Activated B cell treated with CpG ODN at 0.5 μM for 24 hours (primary cell): ENCODE data around the gene SCGB2B2. TPM values are rescaled to one million over a fixed set of nuclear protein-coding genes. Genes with fewer than 3 reads are reported as not detected.
A peak's percentile ranks its signal among the peaks of the same experiment; 100 is the strongest.

Source experiments
- ATAC-seq: fragments of 200-7000 bp; cut with Tn5 transposase; one replicate; pipeline ENCODE4 v1.10.0; 2021; ENCODE audit warnings: low read depth, mild to moderate bottlenecking, moderate library complexity
- CTCF ChIA-PET: fragments of 350-600 bp; sonication (Branson Sonifier 250); formaldehyde crosslinking; loops from one replicate; lab custom pipeline; 2021; ENCODE audit warnings: antibody characterized with exemption; lab: Charles Lee
- POLR2A ChIA-PET: fragments of 350-600 bp; sonication (Branson Sonifier 250); formaldehyde crosslinking; loops from one replicate; lab custom pipeline; 2021; ENCODE audit warnings: antibody characterized with exemption; lab: Charles Lee
- DNase-seq: peaks from one replicate; pipeline ENCODE4 v3.0.0; 2022
- H3K27ac Mint-ChIP-seq: one replicate; pipeline ENCODE4 v1.8.0; 2020; ENCODE audit warnings: mixed read lengths
- H3K27me3 Mint-ChIP-seq: one replicate; pipeline ENCODE4 v1.8.0; 2021; ENCODE audit warnings: mixed read lengths
- H3K36me3 Mint-ChIP-seq: one replicate; pipeline ENCODE4 v1.8.0; 2021; ENCODE audit warnings: low read depth, mixed read lengths
- H3K4me1 Mint-ChIP-seq: one replicate; pipeline ENCODE4 v1.8.0; 2021; ENCODE audit warnings: mixed read lengths
- H3K4me3 Mint-ChIP-seq: one replicate; pipeline ENCODE4 v1.8.0; 2020; ENCODE audit warnings: mild to moderate bottlenecking, mixed read lengths
- H3K9me3 Mint-ChIP-seq: one replicate; pipeline ENCODE4 v1.8.0; 2020; ENCODE audit warnings: mixed read lengths
- intact Hi-C: fragments of 100-400 bp; cut with micrococcal nuclease; formaldehyde crosslinking; loops from one replicate; pipeline ENCODE4 v1.15.1; 2024
- total RNA-seq: library from RNA; stranded (reverse); gene quantifications from 2 replicates; pipeline ENCODE4 v1.2.3, GENCODE V29; 2022
- TF ChIP-seq, protein P1 (sequence below): fragments of 200-600 bp; IDR thresholded peaks from one replicate; pipeline ENCODE4 v1.8.0; 2022; ENCODE audit warnings: antibody characterized with exemption, mild to moderate bottlenecking

SCGB2B2 gene
- total RNA-seq, 1 donor from 2014 or later = 1.4 TPM

DNA sequence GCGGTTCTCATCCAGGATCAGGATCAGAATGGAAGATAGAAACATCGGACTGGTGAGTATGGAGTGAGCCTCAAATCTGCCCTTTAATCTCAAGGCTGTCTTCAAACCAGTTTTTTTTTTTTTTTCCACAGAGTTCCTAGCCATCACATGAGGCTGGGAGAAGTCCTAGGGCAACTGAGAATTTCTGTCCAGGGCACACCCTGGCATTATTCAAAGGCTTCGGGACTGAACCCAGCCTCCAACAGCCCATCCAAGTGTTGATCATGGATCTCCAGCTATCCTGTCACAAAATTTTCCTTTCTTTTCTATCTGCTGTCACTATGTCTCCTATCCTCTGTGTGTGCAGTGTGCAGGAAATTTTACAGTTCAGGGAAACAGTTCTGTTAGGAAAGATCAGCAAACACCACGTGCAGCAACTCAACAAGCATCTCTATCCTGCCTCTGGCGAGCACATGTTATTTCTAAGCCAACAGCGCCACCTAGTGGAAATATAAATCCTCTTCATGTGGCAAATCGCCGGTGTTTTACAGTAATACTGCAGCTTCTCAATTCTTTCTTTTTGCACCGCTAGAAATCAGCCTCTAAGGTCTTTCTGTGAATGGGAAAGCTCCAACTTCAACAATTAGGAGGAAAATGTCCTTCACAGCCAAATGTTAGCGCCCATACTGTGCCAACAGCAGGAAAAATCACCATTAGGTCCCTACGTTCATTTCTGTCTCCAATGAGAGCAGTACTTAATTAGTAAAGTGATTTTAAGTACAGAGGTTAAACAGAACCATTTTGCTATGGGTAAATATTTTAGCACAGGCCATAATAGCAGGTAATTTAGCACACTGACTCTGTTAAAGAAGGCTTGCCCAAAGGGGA, 35.7 kb upstream of the SCGB2B2 start:
- ATAC-seq = peak; percentile 49
- intact Hi-C loops = loop anchor here (1.0 to 5.0 kb wide), 5 partner anchors 35 to 1296 kb away; partner anchors contain the start of genes SCGB2B2 and ZNF302
- peaks cover 9% of the 10 kb centered on the region for H3K9me3 Mint-ChIP-seq
- H3K27ac Mint-ChIP-seq = no peak overlapping the region
- POLR2A ChIA-PET = interaction anchor here (0.6 to 0.8 kb wide), 2 partner anchors 20 to 35 kb away, joined by 3 read pairs; partner anchors contain the start of gene ZNF302
- CTCF ChIA-PET = interaction anchor here (1.3 to 5.7 kb wide), 2 partner anchors 65 to 74 kb away, joined by 3 to 70 read pairs; no protein-coding TSS in a partner anchor
- no peaks in the 10 kb centered on the region for H3K36me3 Mint-ChIP-seq
- TF ChIP-seq, protein P1, sequence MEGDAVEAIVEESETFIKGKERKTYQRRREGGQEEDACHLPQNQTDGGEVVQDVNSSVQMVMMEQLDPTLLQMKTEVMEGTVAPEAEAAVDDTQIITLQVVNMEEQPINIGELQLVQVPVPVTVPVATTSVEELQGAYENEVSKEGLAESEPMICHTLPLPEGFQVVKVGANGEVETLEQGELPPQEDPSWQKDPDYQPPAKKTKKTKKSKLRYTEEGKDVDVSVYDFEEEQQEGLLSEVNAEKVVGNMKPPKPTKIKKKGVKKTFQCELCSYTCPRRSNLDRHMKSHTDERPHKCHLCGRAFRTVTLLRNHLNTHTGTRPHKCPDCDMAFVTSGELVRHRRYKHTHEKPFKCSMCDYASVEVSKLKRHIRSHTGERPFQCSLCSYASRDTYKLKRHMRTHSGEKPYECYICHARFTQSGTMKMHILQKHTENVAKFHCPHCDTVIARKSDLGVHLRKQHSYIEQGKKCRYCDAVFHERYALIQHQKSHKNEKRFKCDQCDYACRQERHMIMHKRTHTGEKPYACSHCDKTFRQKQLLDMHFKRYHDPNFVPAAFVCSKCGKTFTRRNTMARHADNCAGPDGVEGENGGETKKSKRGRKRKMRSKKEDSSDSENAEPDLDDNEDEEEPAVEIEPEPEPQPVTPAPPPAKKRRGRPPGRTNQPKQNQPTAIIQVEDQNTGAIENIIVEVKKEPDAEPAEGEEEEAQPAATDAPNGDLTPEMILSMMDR = peak; percentile 61
- no peak for DNase-seq
- H3K27me3 Mint-ChIP-seq = peaks cover 18% of the 10 kb centered on the region
- H3K4me1 Mint-ChIP-seq = no peaks in the 10 kb centered on the region
- no peak overlapping the region for H3K4me3 Mint-ChIP-seq

DNA sequence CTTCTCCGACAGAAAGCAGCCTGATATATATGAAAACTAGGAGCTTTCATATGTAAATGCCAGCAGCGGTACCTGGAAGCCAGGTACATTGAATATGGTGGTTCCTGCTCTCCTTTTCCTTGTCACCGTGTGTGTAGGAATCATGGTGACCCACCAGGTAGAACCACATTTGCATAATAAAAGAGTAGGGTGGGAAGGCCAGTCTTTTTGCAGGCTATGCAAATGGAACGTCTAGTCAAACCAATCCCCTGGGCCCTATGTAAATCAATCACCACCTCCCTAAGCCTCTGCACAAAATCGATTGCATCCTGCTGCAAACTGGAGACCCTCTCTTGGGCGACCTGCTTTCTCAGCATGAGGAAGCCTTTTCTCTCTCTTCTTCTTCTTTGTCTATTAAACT, 34.9 kb upstream of the SCGB2B2 start:
- Mint-ChIP-seq H3K9me3 (peaks cover 9% of the 10 kb centered on the region), H3K4me3 (no peak overlapping the region), H3K36me3 (no peaks in the 10 kb centered on the region), H3K4me1 (no peaks in the 10 kb centered on the region), H3K27me3 (peaks cover 15% of the 10 kb centered on the region), H3K27ac (no peak overlapping the region)
- intact Hi-C loops = loop anchor here (1.0 to 5.0 kb wide), 5 partner anchors 35 to 1295 kb away; partner anchors contain the start of genes SCGB2B2 and ZNF302
- CTCF ChIA-PET = interaction anchor here (0.7 to 5.7 kb wide), 3 partner anchors 64 to 934 kb away, joined by 3 to 70 read pairs (median 4); no protein-coding TSS in a partner anchor
- POLR2A ChIA-PET = no interaction called here
- ATAC-seq (no peak), DNase-seq (no peak)
- TF ChIP-seq, protein P1 = no peak

DNA sequence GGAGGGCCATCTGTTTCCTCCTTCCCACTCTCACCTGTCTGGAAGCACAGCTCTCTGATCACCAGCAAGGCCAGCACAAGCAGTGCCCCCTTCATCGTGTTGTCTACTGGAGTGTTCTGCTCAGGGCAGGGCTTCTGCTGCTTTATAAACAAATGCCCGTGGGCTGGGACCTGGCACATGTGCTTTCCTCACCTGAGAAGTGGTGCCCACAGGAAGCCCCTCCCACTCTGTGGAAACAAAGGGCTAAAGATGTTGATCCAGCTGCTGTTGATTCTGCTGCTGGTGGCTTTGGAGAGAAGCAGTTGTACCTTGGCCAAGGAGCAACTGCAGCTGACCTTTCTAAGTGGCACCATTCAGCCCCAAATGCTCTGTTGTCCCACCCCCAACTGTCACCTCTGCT, 30.7 kb upstream of the SCGB2B2 start:
- intact Hi-C loops = no loop called here
- Mint-ChIP-seq H3K27ac (no peak overlapping the region), H3K4me3 (no peak overlapping the region), H3K36me3 (no peaks in the 10 kb centered on the region), H3K4me1 (no peaks in the 10 kb centered on the region), H3K9me3 (peaks cover 5% of the 10 kb centered on the region), H3K27me3 (peaks cover 24% of the 10 kb centered on the region)
- ATAC-seq = no peak
- TF ChIP-seq, protein P1 = no peak
- ChIA-PET POLR2A (no interaction called here), CTCF (no interaction called here)
- no peak for DNase-seq

DNA sequence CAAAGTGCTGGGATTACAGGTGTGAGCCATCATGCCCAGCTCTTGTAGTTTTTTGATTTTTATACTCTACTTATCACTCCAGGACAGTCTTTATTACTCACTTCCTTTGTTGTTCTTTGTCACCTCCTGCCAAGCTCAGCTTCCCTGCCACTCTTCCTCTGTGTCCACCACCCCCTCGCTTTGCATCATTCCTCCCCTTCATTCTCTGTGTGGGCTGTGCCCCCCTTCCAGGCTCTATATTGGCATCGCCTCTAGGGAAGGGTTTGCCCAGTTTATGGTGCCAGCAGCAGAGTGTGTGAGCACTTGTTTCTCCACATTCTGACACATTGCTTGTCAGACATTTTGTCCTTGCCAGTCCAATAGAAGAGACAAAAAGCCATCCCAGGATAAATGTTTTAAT, 15.6 kb upstream of the SCGB2B2 start:
- ChIA-PET POLR2A (no interaction called here), CTCF (interaction anchor here (0.6 kb wide), 1 partner anchor 244 kb away, joined by 4 read pairs; no protein-coding TSS in a partner anchor)
- ATAC-seq (no peak), DNase-seq (no peak)
- Mint-ChIP-seq H3K36me3 (no peaks in the 10 kb centered on the region), H3K4me3 (no peak overlapping the region), H3K27ac (no peak overlapping the region), H3K4me1 (no peaks in the 10 kb centered on the region), H3K9me3 (peaks cover 11% of the 10 kb centered on the region), H3K27me3 (peaks cover 24% of the 10 kb centered on the region)
- TF ChIP-seq, protein P1 = no peak
- intact Hi-C loops = no loop called here

DNA sequence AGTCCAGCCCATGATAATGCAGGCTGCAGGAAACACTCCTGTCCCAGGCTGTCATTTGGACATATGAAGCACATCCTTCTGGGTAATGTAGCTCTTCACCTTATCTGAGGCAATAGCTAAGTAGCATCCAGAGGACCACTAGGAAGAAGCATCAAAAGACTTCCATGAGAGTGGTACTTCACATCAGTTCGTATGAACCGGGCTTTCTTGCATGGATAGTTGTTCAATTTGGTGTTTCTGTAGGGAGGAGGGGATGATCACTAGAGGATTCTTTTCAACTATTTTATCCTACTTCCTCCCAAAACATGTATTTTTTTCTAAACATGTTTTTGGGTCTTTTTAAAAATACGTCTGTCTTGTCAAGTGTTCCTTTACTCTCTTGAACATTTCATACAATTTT, 13.4 kb upstream of the SCGB2B2 start:
- Mint-ChIP-seq H3K4me1 (no peaks in the 10 kb centered on the region), H3K4me3 (no peak overlapping the region), H3K27me3 (peaks cover 24% of the 10 kb centered on the region), H3K36me3 (peaks cover 8% of the 10 kb centered on the region), H3K9me3 (peaks cover 25% of the 10 kb centered on the region), H3K27ac (no peak overlapping the region)
- TF ChIP-seq, protein P1 = no peak
- CTCF ChIA-PET = no interaction called here
- ATAC-seq (no peak), DNase-seq (no peak)
- POLR2A ChIA-PET = no interaction called here
- intact Hi-C loops = no loop called here
